Effector memory CD4-positive, alpha-beta T cell (primary cell): ENCODE measurements around the gene SULT1C3.

Source experiments
- DNase-seq, 3 donors: peaks; one replicate each; pipeline ENCODE4 v3.0.0-alpha.2; 2020
- H3K27ac ChIP-seq: 2 replicates; pipeline ENCODE4 v1.7.0; 2013; ENCODE audit warnings: mild to moderate bottlenecking, low read length, moderate library complexity; ENCODE audit not compliant: insufficient read depth, poor library complexity, severe bottlenecking
- H3K27me3 ChIP-seq: replicated peaks from 2 replicates; pipeline ENCODE4 v1.7.0; 2013; ENCODE audit warnings: mild to moderate bottlenecking, low read length; ENCODE audit not compliant: insufficient read depth, control insufficient read depth, poor library complexity, severe bottlenecking
- H3K36me3 ChIP-seq: 2 replicates; pipeline ENCODE4 v1.7.0; 2013; ENCODE audit warnings: mild to moderate bottlenecking, low read length, moderate library complexity; ENCODE audit not compliant: control insufficient read depth, insufficient read depth
- H3K4me1 ChIP-seq: 2 replicates; pipeline ENCODE4 v1.7.0; 2013; ENCODE audit warnings: low read length, mild to moderate bottlenecking; ENCODE audit not compliant: control insufficient read depth, insufficient read depth, poor library complexity, severe bottlenecking
- H3K4me3 ChIP-seq: 2 replicates; pipeline ENCODE4 v1.7.0; 2013; ENCODE audit warnings: low read length, low read depth, mild to moderate bottlenecking; ENCODE audit not compliant: insufficient read depth, poor library complexity, severe bottlenecking
- H3K9me3 ChIP-seq: 2 replicates; pipeline ENCODE4 v1.7.0; 2013; ENCODE audit warnings: mild to moderate bottlenecking, low read length, moderate library complexity; ENCODE audit not compliant: control insufficient read depth

The SULT1C3 gene

GRCh38 chr2:108220191-108220590 lies 19.6 kb upstream of the SULT1C3 start:
- no peaks in the 10 kb centered on the region for H3K27me3 ChIP-seq
- no peak overlapping the region for H3K27ac ChIP-seq
- no peak overlapping the region for H3K4me3 ChIP-seq
- H3K36me3 ChIP-seq, result no peaks in the 10 kb centered on the region
- no peak for DNase-seq
- H3K4me1 ChIP-seq, result no peaks in the 10 kb centered on the region
- H3K9me3 ChIP-seq, result no peaks in the 10 kb centered on the region

DNA sequence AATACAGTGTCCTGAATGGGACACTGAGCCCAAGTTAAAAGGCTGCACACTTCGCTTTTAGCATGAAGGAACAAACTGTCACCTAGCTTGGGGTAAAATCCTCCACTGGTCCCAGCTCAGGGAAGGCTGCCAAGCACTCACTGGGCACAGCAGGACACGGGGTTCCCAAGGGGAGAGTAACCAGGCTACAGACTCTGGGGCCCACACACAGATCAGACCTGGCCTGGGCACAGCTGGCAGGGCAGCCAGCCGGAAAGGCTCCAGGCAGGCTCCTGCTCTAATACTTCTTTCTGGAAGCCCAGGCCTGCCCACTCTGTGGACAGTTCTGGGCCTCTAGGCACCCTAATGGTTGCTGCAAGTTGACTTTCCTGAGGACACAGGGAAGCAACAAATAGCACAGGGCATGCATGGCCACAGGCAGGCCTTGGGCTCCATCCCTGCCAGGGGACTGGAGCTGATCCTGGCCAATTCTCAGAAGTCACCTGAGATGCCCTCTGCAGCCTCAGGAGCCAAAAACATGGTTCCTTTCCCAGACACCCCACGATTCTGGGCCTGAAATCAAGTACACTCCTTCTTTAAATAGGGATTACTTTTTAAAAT lies 18.7 kb upstream of the SULT1C3 start:
- H3K4me1 ChIP-seq, result no peaks in the 10 kb centered on the region
- H3K9me3 ChIP-seq, result no peaks in the 10 kb centered on the region
- H3K27ac ChIP-seq, result no peak overlapping the region
- no peaks in the 10 kb centered on the region for H3K36me3 ChIP-seq
- no peaks in the 10 kb centered on the region for H3K27me3 ChIP-seq
- DNase-seq, result no peak
- no peak overlapping the region for H3K4me3 ChIP-seq

- H3K27ac ChIP-seq, result no peak overlapping the region
- H3K4me3 ChIP-seq, result no peak overlapping the region
- no peaks in the 10 kb centered on the region for H3K4me1 ChIP-seq
- H3K27me3 ChIP-seq, result no peaks in the 10 kb centered on the region
- H3K36me3 ChIP-seq, result no peaks in the 10 kb centered on the region
- no peak for DNase-seq
- H3K9me3 ChIP-seq, result no peaks in the 10 kb centered on the region
Measured at GRCh38 chr2:108222261-108222660, 17.5 kb upstream of the SULT1C3 start.

DNA sequence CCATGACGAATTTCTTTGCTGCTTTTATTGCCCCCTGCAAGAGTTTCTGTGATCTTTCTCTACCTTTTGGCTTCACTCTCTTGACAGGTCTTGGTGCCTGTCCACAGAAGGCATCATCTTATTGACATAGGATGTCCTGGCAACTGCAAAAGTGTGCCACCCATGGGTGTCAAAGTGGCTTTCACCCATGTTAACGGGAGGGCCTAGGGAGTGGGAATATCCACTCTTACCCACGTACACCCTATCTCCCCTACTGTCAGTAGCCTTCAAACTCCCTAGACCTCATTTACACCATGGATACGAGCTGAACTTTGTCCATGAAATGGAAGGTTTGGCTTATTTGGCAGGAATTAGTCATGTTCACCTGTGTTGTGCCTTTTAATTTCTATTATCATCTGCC lies 16.2 kb upstream of the SULT1C3 start:
- DNase-seq, result no peak

GRCh38 chr2:108224022-108224421 lies 15.7 kb upstream of the SULT1C3 start:
- H3K4me3 ChIP-seq, result no peak overlapping the region
- H3K9me3 ChIP-seq, result no peaks in the 10 kb centered on the region
- no peaks in the 10 kb centered on the region for H3K4me1 ChIP-seq
- H3K27ac ChIP-seq, result no peak overlapping the region
- no peaks in the 10 kb centered on the region for H3K27me3 ChIP-seq
- no peak for DNase-seq
- no peaks in the 10 kb centered on the region for H3K36me3 ChIP-seq

More for the DNA sequence above, 16.2 kb upstream of the SULT1C3 start:
- H3K4me1 ChIP-seq, result no peaks in the 10 kb centered on the region
- H3K9me3 ChIP-seq, result no peaks in the 10 kb centered on the region
- no peak overlapping the region for H3K4me3 ChIP-seq
- no peaks in the 10 kb centered on the region for H3K36me3 ChIP-seq
- no peaks in the 10 kb centered on the region for H3K27me3 ChIP-seq
- no peak overlapping the region for H3K27ac ChIP-seq

DNA sequence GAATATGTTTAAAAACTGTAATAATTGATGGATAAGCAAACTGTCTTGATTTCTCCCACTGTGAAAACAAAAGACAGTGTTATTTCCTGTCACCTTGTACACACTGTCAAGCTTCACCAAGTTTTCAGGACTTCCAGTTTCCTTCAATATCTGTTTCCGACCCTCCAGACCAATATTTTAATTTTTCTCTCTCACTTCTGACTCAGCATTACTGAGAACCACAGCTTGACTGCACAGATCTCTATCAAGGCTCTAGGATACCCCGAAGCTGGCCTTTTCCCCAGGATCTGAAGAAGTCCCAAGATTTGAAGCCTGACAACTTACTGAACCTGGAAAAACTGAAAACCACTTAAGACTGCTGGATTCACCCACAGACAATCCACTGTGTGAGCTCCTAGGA lies 13.2 kb upstream of the SULT1C3 start:
- no peaks in the 10 kb centered on the region for H3K27me3 ChIP-seq
- DNase-seq, result no peak
- H3K4me3 ChIP-seq, result no peak overlapping the region
- H3K36me3 ChIP-seq, result no peaks in the 10 kb centered on the region
- H3K27ac ChIP-seq, result no peak overlapping the region
- no peaks in the 10 kb centered on the region for H3K9me3 ChIP-seq
- no peaks in the 10 kb centered on the region for H3K4me1 ChIP-seq

DNA sequence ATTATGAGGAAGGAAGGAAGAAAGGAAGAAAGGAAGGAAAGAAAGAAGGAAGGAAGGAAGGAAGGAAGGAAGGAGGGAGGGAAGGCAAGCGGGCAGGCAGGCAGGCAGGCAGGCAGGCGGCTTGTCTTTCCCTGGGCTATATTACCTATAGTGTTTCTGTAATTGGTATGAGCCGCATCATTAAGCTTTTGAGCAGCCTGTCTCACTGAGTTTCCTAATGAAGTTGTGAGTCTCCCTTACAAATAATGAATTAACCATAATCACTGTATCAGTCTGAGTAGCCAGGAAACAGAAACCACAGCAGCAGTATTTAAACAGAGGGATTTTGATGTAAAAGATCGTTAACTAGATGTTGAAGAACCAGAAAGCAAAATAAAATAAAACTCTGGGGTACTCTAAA lies 11.8 kb upstream of the SULT1C3 start:
- no peak for DNase-seq
- no peak overlapping the region for H3K27ac ChIP-seq
- H3K4me1 ChIP-seq, result no peaks in the 10 kb centered on the region
- no peaks in the 10 kb centered on the region for H3K9me3 ChIP-seq
- H3K27me3 ChIP-seq, result no peaks in the 10 kb centered on the region
- no peaks in the 10 kb centered on the region for H3K36me3 ChIP-seq
- no peak overlapping the region for H3K4me3 ChIP-seq

DNA sequence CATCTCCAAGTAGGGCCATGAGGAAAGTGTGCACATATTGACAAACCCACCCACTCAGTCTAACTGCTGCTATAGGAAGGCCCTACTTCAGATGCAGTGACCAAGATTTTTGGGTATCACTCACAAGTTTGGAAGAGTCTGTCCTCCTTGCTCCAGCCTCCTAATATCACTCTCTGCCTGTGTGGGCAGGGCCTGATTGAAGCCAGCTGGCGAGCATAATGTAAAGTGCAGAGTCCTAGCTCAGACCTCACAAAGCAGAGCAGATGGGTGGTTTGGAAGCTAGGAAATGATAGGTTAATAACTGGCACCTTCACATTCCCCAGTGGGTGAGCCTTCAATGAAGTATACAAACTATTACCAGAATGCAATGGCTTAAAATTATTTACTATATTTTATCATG lies 11.2 kb upstream of the SULT1C3 start:
- Histone ChIP-seq H3K4me3 (no peak overlapping the region), H3K4me1 (no peaks in the 10 kb centered on the region), H3K9me3 (no peaks in the 10 kb centered on the region), H3K27ac (no peak overlapping the region), H3K27me3 (no peaks in the 10 kb centered on the region), H3K36me3 (no peaks in the 10 kb centered on the region)
- DNase-seq, result no peak

DNA sequence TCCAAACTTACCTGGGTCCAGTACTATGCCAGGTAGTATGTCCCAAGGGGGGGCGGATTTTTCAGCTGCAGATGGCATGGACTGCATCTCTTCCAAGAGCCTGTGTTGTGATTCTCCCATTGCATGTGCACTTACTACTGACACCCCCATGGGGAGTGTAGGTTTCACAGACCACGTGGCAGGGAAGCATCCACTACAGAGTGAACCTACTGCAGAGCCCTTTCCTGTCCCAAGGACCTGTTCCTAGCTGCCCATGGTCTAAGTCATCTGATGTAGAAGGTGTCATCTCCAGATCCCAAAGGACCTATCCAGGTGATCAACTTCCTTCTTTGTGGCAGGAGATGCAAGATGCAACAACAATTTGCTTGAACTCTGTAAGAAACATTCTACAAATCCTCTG lies 9.9 kb upstream of the SULT1C3 start:
- DNase-seq, result no peak
- H3K4me1 ChIP-seq, result no peaks in the 10 kb centered on the region
- H3K9me3 ChIP-seq, result no peaks in the 10 kb centered on the region
- no peak overlapping the region for H3K4me3 ChIP-seq
- no peak overlapping the region for H3K27ac ChIP-seq
- H3K27me3 ChIP-seq, result no peaks in the 10 kb centered on the region
- no peaks in the 10 kb centered on the region for H3K36me3 ChIP-seq

DNA sequence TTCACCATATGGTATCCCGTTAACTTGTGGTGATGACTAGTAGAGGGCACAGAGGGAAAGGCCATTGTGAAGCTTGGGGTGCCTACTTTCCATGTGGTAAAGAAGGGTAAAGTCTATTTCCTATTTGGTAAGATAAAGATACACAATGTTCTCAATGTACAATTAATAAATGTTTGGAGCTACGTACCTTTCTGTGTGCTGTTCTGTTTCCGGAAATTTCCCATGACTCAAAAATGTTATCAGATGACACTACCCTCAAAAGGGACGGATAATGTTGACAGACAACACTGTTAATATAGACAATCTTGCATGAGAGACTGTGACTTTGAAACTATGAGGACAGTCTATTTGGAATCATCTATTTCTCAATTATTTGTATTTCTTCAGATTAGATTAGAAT lies 4.2 kb upstream of the SULT1C3 start:
- Histone ChIP-seq H3K4me1 (no peaks in the 10 kb centered on the region), H3K9me3 (no peaks in the 10 kb centered on the region), H3K4me3 (no peak overlapping the region), H3K36me3 (no peaks in the 10 kb centered on the region), H3K27ac (no peak overlapping the region), H3K27me3 (no peaks in the 10 kb centered on the region)
- no peak for DNase-seq
